Small intestine (tissue), 7 donors: ENCODE measurements around the gene TBX18. TPM values are rescaled to one million over a fixed set of nuclear protein-coding genes. Genes with fewer than 3 reads are reported as not detected.

ENCODE experiments used
- DNase-seq, 2 donors: peaks; one replicate each; pipeline versions ENCODE4 v3.0.0 to v3.0.0-alpha.2; 2013
- FAIRE-seq: peaks from 2 replicates; lab custom pipeline; 2012; peaks lifted over from hg19 to GRCh38; lab: Jason Lieb, UNC
- H3K27ac ChIP-seq, 3 donors: one replicate each; pipeline ENCODE4 v1.5.1; 2013; ENCODE audit warnings: low read length in 2 of 3, mild to moderate bottlenecking in 2 of 3, control low read depth in 1 of 3, inconsistent platforms in 1 of 3, low read depth in 1 of 3, moderate library complexity in 1 of 3
- H3K27me3 ChIP-seq, 3 donors: one replicate each; pipeline ENCODE4 v1.6.1; 2013; ENCODE audit warnings: low read length in 3 of 3, inconsistent platforms in 1 of 3; ENCODE audit not compliant: control insufficient read depth in 3 of 3, insufficient read depth in 3 of 3
- H3K36me3 ChIP-seq, 3 donors: one replicate each; pipeline ENCODE4 v1.6.1; 2013; ENCODE audit warnings: low read length in 3 of 3, inconsistent platforms in 1 of 3, low read depth in 1 of 3, mild to moderate bottlenecking in 1 of 3, moderate library complexity in 1 of 3; ENCODE audit not compliant: control insufficient read depth in 3 of 3, insufficient read depth in 2 of 3
- H3K4me1 ChIP-seq, 3 donors: one replicate each; pipeline ENCODE4 v1.6.1; 2013; ENCODE audit warnings: low read length in 2 of 3, inconsistent platforms in 1 of 3, low read depth in 1 of 3, mild to moderate bottlenecking in 1 of 3, moderate library complexity in 1 of 3; ENCODE audit not compliant: control insufficient read depth in 3 of 3, insufficient read depth in 2 of 3
- H3K4me3 ChIP-seq, 3 donors: one replicate each; pipeline ENCODE4 v1.5.1; 2013; ENCODE audit warnings: low read length in 3 of 3, control low read depth in 1 of 3, inconsistent platforms in 1 of 3, low read depth in 1 of 3, mild to moderate bottlenecking in 1 of 3, moderate library complexity in 1 of 3
- H3K9me3 ChIP-seq, 2 donors: one replicate each; pipeline ENCODE4 v1.6.1; 2013; ENCODE audit warnings: low read depth in 1 of 2, low read length in 1 of 2; ENCODE audit not compliant: control insufficient read depth in 2 of 2, insufficient read depth in 1 of 2
- WGBS, 3 donors: extraction: QIAGEN DNeasy Blood & Tissue Kit; methylation state at CpG; one replicate each; pipeline ENCODE4 v1.1.7; 2013; 5-methylcytosine and 5-hydroxymethylcytosine counted together
- polyA plus RNA-seq, 4 donors: library from polyadenylated mRNA; stranded (reverse) in 3 of 4; unstranded in 1 of 4; fragments of 200-250 nt in 3 of 4; fragments of 120-200 nt in 1 of 4; gene quantifications; one replicate each; pipeline versions ENCODE4 v1.2.1 to v1.2.3, GENCODE V29; 2013
- donor health status: healthy with polysubstance abuse.
- donor health status: control.
- donor health status: control.
- donor health status: Bipolar disorder and iron deficiency.
- donor health status: healthy.

Gene TBX18
- polyA plus RNA-seq, 4 donors = 0.31 to 0.62 TPM; not detected in 2

DNA sequence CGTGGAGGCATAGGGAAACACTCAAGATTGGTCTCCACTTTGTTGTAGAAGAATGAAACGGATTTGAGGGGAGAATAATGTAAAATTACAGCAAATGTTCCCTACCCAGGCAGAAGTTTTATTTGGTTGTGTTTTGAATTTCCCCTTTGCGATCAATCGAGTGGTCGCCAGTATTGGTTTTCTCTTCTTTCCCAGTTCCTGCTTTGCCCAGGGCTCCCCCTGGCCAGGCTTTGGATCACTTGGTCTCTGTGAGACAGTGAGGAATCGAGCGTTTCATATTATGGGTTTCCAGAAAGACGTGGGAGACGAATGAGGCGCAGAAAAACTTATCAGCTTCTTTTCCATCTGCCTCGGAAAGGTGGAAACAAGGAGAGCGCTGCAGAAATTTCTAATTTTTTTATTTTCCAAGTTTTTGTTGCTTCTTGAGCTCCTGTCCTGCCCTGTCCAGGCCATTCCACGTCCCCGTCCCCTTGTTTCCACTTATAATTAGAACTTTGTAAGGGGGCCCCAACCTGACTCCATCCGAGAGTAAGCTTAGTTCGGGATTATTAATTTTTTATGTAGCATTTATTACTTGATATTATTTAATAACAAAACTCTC, 7.5 kb upstream of the TBX18 start:
- Histone ChIP-seq H3K27me3 (peaks cover 7 to 78% (median 52%) of the 10 kb centered on the region in 3 donors), H3K36me3 (no peaks in the 10 kb centered on the region), H3K9me3 (peaks cover 0 to 5% of the 10 kb centered on the region in 2 donors), H3K4me3 (no peak overlapping the region), H3K4me1 (peaks cover 0 to 13% (median 0%) of the 10 kb centered on the region in 3 donors), H3K27ac (no peak overlapping the region)
- DNase-seq (peak in 1 of 2 donors; percentile 13), FAIRE-seq (no peak)
- 9 to 16% (median 16%) methylated on average over 16 of the region's 16 CpGs for WGBS, 3 donors

DNA sequence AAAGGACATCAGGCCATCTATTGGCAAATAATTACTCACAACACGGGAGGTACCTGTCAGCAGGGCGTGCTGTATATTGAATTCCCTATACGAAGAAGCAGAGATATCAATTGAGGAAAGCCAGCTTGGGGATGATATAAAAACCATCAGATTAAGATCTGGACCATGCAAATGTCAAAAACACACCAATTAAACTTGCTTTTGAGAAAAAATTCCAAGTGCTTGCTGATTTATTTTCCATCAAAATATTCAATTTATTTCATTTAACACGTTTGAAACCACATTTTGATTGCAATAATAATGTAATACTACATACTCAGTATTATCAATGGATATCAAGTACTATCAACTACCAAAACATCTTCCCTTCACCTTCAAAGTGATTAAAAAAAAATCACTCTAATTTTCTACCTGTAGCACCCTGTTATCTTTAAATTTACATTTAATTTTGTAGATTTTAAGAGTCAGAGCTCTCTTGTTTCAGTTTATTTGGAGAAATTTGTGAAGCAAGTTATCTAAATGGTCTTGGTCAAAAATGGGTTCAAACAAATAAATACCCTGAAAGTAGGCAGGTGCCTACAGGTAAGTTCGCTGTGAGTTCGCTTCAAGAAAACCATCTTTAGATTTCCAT, 6.8 kb upstream of the TBX18 start:
- no peak overlapping the region for H3K4me3 ChIP-seq
- peaks cover 0 to 13% (median 0%) of the 10 kb centered on the region in 3 donors for H3K4me1 ChIP-seq
- H3K27ac ChIP-seq = no peak overlapping the region
- DNase-seq (no peak), FAIRE-seq (no peak)
- H3K27me3 ChIP-seq = peaks cover 7 to 81% (median 56%) of the 10 kb centered on the region in 3 donors
- H3K9me3 ChIP-seq = peaks cover 0 to 8% of the 10 kb centered on the region in 2 donors
- 14 to 25% (median 15%) methylated on average over 6 of the region's 6 CpGs for WGBS, 3 donors
- H3K36me3 ChIP-seq = no peaks in the 10 kb centered on the region

- peaks cover 0 to 8% of the 10 kb centered on the region in 2 donors for H3K9me3 ChIP-seq
- H3K27me3 ChIP-seq = peaks cover 7 to 85% (median 60%) of the 10 kb centered on the region in 3 donors
- no peak overlapping the region for H3K27ac ChIP-seq
- no peaks in the 10 kb centered on the region for H3K36me3 ChIP-seq
- H3K4me3 ChIP-seq = no peak overlapping the region
- FAIRE-seq = no peak
- 15 to 28% (median 22%) methylated on average over 5 of the region's 5 CpGs for WGBS, 3 donors
- H3K4me1 ChIP-seq = peaks cover 0 to 13% (median 0%) of the 10 kb centered on the region in 3 donors
- DNase-seq = no peak
Observed at GRCh38 chr6:84770521-84770920, 6.1 kb upstream of the TBX18 start.

DNA sequence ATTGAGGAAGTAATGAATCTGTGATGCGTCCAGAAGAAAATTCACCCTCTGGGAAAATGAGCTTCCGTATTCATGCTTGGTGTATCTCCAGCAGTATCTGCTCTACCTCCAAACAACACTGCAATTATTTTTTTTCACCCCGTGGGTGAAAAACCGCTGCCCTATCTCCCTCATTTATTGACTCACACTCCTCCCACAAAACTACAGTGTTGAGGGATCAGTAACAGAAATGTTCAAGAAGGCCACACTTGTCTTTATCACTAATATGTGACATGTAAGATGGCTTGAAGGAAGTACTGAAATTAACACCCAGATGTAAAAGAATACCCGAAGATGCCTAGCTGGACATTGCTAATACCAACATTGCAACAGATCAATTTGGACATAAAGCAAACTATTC, 4.9 kb upstream of the TBX18 start:
- H3K9me3 ChIP-seq = peaks cover 0 to 8% of the 10 kb centered on the region in 2 donors
- H3K27ac ChIP-seq = no peak overlapping the region
- H3K4me3 ChIP-seq = no peak overlapping the region
- FAIRE-seq (no peak), DNase-seq (no peak)
- peaks cover 0 to 9% (median 0%) of the 10 kb centered on the region in 3 donors for H3K4me1 ChIP-seq
- peaks cover 8 to 83% (median 59%) of the 10 kb centered on the region in 3 donors for H3K27me3 ChIP-seq
- H3K36me3 ChIP-seq = no peaks in the 10 kb centered on the region
- 6 to 14% (median 7%) methylated on average over 5 of the region's 5 CpGs for WGBS, 3 donors

DNA sequence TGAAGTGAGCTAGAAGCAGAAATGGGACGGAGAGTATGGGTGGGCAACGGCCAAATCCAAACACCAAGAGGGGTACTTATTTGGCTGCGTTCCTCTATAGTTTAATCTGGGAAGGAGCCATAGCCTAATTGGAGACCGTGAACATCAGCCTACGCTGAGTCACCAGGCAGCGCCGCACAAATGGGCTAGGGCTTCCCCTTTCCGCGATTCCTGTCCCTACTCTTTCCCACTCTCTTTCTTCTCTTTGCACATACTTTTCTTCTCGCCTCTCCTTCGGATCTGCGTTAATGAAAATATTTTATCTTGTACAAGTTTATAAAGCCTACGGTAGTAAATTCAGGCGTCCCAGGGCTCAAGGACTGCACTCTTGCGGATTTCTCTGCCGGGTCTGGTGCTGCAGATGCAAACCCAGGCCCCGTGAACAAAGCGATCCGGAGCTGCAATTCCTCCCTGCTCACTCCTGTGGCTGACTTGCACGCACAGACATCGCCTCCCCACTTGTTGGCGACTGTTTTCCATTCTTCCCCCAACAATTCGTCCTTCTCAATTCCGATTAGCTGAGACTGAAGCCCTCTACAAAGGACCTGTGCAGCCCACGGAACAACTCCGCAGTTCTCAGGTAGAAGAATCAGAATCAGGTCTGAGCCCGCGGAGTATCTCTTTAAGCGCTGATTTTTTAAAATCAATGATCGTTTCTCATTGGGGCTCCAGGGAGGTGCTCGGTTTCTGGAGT, 4.2 kb upstream of the TBX18 start:
- Histone ChIP-seq H3K27me3 (peaks cover 9 to 83% (median 57%) of the 10 kb centered on the region in 3 donors), H3K27ac (no peak overlapping the region), H3K36me3 (no peaks in the 10 kb centered on the region), H3K4me1 (peaks cover 0 to 4% (median 2%) of the 10 kb centered on the region in 3 donors), H3K4me3 (no peak overlapping the region), H3K9me3 (peaks cover 0 to 8% of the 10 kb centered on the region in 2 donors)
- 6 to 13% (median 9%) methylated on average over 31 of the region's 31 CpGs for WGBS, 3 donors
- FAIRE-seq (no peak), DNase-seq (peak in 1 of 2 donors; percentile 6)

DNA sequence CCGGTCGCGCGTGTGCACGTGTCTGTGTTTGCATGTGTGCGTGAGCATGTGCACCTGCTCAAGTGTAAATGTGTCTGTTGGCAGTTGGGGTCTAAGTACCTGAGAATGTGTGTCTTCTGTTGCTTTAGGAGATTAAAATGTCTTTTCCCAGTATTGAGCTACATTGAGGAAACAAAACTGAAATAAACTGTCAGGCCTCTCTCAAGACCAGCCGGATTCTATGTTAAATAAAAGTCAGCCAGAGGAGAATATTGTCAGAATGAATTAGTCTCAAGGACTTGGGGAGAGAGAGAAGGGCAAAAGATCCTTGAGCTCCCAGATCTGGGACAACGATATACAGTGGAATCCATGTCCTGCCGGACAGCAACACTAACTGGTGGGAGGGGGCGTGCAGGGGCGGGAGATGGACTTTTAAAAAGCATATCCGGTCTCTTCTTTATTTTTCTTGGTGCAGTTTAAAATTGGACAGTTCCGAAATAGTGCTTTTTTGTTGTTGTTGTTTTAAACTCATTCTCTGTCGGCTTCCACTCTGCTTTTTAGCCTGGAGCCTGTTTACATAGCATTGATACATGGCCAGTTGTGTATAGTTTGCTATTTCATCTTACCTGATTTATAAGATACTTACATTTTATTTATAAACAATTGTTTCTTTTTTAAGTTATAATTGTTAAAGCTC, 3.3 kb upstream of the TBX18 start:
- H3K4me1 ChIP-seq = peaks cover 0 to 2% (median 0%) of the 10 kb centered on the region in 3 donors
- H3K36me3 ChIP-seq = no peaks in the 10 kb centered on the region
- H3K4me3 ChIP-seq = no peak overlapping the region
- WGBS, 3 donors = 16 to 20% (median 19%) methylated on average over 14 of the region's 14 CpGs
- H3K27ac ChIP-seq = no peak overlapping the region
- FAIRE-seq = no peak
- peak in 1 of 2 donors; percentile 11 for DNase-seq
- H3K27me3 ChIP-seq = peaks cover 9 to 83% (median 53%) of the 10 kb centered on the region in 3 donors
- peaks cover 0 to 8% of the 10 kb centered on the region in 2 donors for H3K9me3 ChIP-seq

DNA sequence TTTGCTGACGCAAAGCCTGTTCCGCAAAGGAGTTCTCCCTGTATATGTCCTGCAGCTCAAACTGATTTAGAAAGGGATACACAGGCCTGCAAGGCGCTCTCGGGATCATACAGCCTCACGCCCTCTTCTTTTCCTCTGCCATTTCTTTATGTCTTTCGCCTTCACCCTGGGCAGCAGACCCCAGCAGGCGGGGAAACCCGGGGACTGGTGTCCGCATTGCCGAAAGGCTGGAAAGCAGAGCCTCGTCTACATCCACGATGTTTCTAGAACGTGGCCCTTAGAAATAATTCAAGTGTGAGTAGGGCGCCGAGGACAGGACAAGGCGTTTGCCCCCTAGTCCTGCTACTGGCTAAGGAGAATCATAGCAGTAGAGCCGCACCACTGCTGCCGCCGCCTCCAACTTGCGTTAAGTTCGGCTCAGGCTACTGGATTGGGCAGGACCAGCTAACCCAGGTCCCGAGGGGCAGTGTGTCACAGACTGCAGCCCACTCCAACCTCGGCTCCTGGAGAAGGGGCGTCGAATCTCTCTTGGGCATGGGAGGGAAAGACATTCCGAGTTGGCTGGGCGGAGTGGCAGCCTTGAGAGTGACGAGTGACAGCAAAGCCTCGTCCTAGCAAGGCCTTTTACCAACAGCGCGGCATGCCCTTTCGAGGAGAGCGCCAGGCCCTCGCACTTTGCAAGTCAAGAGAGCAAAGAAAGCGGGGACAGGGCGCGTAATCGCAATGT, 2.6 kb upstream of the TBX18 start:
- FAIRE-seq (no peak), DNase-seq (peak in 1 of 2 donors; percentile 4)
- Histone ChIP-seq H3K9me3 (peaks cover 0 to 12% of the 10 kb centered on the region in 2 donors), H3K36me3 (no peaks in the 10 kb centered on the region), H3K4me3 (no peak overlapping the region), H3K27ac (no peak overlapping the region), H3K27me3 (peaks cover 12 to 84% (median 57%) of the 10 kb centered on the region in 3 donors), H3K4me1 (peaks cover 0 to 2% (median 0%) of the 10 kb centered on the region in 3 donors)
- 16 to 21% (median 17%) methylated on average over 38 of the region's 38 CpGs for WGBS, 3 donors
